HG02588 (cell line): ENCODE data around the gene CFD.
A peak's percentile ranks its signal among the peaks of the same experiment; 100 is the strongest.
"Not testable (repeated sequence)": the region's sequence is repeated elsewhere in the genome, so short reads cannot be mapped to it uniquely, and the experiment has no call there.

ENCODE experiments used
- ATAC-seq: cut with Tn5 transposase; IDR thresholded peaks from one replicate; pipeline ENCODE4 v1.9.1; 2021; ENCODE audit warnings: mild to moderate bottlenecking, moderate library complexity; ENCODE audit not compliant: unreplicated experiment

Gene CFD

DNA sequence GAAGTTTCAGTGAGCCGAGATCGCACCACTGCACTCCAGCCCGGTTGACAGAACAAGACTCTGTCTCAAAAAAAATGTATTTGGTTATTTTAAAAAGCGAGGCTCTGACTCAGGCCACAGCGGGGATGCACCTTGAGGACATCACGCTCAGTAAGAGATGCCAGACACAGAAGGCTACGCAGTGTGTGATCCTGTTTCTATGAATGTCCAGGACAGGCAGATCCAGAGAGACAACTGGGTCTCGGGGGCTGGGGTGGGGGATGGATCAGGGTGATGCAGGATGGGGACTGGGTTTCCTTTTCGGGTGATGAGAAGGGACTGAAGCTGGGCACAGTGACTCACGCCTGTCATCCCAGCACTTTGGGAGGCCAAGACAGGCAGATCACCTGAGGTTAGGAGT, 28.1 kb downstream of the CFD start:
- ATAC-seq, result no peak

DNA sequence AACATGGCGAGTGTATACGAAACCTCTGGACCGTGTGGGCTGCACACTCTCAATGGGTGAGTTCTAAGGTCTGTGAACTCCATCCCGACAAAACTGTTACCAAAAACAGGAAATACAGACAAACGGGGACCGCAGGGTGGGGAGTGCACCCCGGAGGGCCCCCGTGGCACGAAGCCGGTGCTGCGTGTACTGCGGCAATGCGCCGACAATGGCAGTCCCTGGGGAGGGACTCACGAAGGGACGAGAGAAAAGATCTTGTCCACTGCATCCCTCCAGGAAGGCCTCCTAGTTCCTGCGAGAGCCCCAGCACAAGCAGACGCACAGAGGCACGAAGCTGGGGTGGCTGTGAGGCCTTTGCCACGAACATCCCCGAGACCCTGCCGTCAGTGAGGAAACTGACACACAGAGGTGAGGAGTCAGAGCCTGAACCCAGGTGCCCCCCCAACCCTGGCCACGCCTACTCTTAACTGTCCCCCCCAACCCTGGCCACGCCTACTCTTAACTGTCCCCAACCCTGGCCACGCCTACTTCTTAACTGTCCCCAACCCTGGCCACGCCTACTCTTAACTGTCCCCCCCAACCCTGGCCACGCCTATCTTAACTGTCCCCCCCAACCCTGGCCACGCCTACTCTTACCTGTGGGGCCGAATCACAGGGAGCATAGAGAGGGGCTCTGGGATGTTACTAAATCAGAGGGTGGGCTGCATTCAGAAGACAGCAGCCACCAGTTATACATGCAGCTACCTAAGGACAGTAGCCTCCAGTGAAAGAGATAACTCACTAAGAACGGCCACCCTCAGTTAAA, 29.3 kb downstream of the CFD start:
- ATAC-seq, result no peak

DNA sequence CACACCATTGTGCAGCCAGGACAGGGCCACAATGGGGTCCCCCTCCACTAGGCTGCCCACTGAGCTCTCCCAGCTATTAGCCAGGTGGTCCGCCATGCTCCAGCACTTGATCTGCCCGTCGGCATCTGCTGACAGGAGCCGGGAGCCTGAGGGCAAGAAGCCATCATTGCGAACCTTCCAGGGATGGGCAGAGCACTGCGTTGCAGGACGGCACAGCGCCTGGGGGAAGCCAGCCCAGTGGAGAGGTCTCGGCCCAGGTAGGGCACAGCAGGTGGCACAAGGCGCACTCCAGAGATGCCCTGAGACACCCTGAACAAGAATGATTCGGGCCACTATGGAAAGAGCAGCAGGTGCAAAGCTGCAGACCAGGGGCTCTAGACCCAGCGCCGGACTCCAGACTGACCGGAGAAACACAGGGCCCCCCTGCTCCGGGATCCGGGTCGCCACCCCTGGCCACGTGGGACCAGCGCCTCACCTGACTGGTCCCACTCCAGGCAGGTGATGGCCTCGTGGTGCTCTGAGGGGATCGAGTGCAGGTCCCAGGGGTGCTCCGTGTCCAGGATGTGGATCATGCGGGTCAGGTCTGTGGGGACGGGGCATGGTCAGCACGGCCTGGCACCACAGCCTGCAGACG, 30.3 kb downstream of the CFD start:
- no peak for ATAC-seq

DNA sequence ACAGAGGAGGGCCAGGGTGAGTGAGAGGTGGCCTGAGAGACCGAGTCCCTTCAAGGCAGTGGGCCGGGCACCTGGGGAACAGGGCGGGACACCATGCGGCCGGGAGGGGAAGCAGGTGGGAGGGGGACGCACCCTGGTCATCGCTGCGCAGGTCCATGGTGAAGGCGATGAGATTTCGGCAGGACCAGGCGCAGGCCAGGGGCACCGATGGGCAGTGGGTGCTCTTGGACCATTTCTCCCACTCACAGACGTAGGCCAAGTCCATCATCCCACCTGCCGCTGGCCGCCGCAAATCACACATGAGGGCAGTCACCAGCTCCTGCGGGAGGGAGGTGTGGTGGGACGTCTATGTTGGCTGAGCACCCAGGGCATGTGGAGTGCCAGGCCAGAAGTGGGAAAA, 31.4 kb downstream of the CFD start:
- ATAC-seq, result no peak

DNA sequence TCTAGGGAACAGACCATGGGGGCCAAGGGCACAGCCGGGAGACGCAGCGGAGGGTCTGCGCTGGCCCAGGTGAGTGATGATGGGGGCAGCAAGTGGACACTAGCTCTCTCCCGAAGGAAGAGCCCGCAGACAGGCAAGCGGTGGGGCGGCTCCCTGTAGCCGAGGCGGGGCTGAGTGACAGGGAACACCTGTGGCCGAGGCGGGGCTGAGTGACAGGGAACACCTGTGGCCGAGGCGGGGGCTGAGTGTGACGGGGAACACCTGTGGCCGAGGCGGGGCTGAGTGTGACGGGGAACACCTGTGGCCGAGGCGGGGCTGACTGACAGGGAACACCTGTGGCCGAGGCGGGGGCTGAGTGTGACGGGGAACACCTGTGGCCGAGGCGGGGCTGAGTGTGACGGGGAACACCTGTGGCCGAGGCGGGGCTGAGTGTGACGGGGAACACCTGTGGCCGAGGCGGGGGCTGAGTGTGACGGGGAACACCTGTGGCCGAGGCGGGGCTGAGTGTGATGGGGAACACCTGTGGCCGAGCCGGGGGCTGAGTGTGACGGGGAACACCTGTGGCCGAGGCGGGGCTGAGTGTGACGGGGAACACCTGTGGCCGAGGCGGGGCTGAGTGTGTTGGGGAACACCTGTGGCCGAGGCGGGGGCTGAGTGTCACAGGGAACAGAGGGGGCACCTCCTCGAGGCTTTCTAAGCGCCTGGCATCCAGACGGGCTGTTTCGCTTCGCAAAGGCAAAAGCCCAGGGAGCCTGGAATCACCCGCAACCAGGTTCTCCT, 32.1 kb downstream of the CFD start:
- not testable (repeated sequence) for ATAC-seq

DNA sequence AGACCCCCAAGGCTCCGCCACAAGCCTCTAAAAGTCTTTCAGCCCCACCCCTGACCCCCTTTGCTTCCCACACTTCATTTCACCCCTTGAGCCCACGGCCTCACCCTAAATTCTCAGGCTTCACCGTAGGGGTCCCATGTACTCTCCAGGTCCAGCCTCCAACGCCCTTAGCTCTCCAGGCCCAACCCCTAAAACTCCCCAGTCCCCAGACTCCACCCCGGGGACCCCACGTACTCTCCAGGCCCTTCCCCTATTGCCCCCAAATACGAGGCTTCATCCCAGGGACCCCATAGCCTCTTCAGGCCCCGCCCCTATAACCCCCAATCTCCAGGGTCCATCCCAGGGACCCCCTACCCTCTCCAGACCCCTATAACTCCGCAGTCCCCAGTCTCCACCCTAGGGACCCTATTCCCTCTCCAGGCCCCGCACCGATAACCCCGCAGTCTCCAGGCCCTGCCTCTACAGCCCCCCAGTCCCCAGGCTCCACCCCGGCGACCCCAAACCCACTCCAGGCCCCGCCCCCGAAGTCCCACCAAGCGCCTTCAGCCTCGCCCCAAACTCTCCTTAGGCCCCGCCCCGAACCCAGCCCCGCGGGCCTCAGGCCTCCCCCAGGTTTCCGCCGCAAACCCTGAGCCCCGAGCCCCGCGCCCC, 32.9 kb downstream of the CFD start:
- no peak for ATAC-seq

DNA sequence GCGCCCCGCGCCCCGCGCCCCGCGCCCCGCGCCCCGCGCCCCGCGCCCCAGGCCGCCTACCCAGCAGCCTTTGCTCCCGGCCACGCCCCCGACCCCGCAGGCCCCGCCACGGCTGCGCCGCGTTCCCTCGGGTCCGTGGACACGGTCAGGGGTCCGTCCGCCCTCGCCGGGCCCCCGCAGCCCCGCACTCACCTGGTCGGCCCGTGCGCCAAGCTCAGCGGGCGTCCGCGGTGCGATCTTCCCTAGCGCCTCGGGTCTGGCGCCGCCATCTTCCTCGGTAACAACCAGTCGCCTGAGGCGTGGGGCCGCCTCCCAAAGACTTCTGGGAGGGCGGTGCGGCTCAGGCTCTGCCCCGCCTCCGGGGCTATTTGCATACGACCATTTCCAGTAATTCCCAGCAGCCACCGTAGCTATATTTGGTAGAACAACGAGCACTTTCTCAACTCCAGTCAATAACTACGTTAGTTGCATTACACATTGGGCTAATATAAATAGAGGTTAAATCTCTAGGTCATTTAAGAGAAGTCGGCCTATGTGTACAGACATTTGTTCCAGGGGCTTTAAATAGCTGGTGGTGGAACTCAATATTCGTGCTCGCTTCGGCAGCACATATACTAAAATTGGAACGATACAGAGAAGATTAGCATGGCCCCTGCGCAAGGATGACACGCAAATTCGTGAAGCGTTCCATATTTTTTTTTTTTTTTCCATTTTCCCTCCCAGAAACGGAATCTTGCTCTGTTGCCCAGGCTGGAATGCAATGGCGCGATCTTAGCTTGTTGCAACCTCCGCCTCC, 33.6 kb downstream of the CFD start, which contains the start of the genes MED16 and RNU6-9:
TSS of gene MED16 (minus strand) at position 294 of the 796 bp plus-strand sequence. CDS start 2,056 bp downstream, outside the sequence.
TSS of gene RNU6-9 (plus strand) at position 591 of the 796 bp plus-strand sequence.
- peak; percentile 71 for ATAC-seq

DNA sequence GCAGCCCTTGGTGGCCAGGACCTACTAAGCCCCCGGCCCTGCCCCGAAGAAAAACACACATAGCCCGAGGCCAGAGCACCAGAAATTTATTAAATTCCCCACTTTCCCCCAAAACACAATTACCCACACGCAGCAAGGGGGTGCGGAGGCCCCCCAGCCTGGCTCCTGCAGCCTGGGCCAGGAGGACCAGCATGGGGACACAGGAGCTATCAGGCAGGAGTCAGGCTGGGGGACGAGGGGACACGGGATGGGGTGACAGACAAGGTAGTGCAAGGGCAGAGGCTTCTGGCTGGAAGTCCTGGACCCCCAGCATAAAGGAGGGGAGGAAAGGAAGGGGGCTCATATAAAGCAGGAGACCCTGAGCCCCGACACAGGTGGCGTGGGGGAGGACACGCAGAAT, 37.0 kb downstream of the CFD start:
- no peak for ATAC-seq

DNA sequence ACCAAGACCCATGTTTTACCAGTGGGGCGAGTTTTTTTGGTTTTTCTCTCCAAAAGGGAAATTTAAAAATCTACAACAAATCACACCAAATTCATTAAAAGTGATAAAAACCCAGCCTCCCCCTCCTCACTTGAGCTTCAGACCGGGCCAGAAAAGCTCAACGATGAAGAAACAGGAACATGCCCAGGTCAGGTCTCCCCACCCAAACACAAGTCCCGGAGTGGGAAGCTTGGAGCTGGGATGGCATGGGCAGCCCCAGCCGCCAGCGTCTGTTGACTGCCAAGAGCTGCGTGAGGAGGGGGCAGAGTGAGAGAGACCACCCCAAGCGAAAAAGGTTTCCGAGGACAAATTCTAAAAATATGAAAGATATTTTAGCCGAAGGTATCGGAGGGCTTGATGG, 37.5 kb downstream of the CFD start:
- ATAC-seq, result no peak

DNA sequence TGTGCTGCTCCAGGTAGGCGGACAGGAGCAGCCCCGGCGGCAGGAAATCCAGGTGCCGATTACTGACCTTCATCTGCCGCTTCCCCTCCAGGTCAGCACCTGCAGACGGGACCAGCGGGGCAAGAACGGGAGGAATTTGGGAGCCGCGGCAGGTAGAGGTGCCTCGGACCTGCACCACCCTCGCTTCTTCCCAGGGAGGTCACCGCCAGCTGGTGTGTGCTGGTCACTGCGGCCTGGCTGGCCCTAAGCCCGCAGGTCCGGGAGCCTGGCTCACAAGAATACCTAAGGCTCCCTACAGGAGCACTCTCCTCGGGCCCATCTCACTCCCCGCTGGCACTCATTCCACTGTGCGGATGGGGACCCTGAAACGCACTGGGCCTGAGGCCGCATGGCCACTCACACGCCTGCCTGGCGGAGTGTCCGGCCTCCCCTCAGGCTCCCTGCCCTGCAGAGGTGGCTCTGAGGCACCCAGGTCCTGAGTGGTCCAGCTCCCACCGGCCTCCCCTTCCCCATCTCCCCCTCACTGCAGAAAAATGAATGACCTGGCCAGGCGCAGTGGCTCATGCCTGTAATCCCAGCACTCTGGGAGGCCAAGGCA, 38.1 kb downstream of the CFD start:
- ATAC-seq, result no peak

DNA sequence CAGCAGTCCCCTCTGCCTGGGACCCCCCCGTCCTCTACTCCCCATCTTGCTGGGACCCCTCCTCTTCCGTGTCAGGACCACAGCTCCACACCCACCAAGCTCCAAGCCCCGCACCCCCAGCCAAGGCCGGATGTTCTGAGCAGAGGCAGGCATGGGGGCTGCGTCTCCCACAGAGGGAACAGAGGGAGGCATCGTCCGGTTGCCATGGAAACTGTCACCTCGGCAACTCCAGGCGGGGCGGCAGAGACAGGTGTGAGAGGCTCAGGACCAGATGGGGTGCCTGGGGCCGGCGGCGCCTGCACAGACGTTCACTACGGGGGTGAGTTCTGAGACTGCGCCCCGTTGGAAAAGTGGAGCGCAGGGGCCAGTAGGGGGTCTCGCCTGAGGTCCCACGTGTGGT, 39.2 kb downstream of the CFD start:
- ATAC-seq, result no peak

DNA sequence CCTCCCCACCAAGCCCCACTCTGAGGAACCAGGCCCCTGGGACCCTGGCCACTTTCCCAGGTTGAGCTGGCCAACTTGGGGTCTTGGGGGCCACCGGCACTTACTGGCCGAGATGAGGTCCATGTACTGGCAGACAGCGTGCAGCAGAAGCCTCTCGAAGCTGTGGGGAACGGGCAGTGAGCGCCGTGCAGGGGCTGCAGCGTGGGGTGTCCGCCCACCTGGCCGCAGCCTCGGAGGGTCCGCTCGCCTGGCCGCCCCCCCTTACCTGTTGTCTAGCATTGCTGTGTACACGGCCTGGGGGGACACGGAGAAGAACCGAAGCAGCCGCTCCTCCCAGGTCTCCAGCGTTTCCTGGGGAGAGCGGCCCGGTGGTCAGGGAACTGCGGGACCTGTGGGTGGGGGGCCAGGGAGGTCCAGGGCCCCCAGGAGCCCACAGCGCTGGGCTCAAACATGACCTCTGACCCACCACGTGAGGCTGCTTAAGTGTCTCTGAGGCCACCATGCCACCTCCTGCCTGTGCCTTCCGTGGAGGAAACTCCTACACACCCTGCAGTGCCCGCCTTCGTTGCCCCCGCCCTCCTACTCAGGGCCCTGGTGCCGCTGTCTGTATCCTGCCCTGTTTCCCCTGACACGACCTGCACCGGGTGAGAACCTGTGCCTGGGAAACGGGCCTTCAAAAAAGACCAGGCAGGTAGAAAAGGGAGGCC, 40.0 kb downstream of the CFD start:
- no peak for ATAC-seq

DNA sequence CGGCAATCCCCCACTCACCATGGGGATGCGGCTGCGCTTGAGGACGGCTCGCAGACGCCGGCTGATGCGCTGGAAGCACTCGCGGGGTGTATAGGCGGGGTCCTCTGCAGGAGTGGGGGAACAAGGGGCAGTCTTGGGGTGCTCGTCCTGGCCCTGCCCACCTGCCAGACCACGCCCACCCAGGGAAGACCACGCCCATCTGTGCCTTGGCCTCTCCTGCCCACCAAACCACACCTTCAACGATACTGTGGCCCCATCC, 40.5 kb downstream of the CFD start:
- no peak for ATAC-seq

DNA sequence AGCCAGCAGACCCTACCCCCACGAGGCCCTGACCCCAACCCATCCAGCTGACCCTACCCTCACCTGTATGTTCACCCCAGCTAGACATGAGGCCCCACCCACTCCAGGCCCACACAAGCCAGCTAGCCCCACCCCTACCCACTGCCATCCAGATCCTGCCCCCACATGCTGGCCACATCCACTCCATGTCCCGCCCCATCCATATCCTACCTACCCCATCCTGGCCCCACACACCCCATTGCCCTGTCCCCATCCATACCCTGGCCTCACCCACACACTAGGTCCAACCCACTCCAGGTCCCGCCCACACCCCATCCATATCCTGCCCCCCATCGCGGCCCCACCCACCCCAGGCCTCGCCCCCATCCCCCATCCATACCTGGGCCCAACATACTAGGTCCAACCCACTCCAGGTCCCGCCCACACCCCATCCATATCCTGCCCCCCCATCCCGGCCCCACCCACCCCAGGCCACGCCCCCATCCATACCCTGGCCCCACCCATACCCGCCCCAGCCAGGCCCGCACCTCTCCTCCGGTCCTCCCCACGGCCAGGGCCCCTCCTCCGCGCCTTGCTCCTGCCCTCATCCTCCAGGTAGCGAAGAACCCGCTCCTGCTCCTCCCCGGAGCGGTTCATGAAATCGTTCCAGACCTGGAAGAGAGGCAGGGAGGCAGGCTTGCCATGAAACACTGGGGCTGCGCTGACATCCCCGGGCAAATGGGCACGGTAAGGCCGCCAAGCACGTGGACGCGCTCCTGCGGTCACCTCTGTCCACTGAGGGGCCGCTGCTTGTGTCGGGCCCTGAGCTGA, 41.0 kb downstream of the CFD start:
- no peak for ATAC-seq

DNA sequence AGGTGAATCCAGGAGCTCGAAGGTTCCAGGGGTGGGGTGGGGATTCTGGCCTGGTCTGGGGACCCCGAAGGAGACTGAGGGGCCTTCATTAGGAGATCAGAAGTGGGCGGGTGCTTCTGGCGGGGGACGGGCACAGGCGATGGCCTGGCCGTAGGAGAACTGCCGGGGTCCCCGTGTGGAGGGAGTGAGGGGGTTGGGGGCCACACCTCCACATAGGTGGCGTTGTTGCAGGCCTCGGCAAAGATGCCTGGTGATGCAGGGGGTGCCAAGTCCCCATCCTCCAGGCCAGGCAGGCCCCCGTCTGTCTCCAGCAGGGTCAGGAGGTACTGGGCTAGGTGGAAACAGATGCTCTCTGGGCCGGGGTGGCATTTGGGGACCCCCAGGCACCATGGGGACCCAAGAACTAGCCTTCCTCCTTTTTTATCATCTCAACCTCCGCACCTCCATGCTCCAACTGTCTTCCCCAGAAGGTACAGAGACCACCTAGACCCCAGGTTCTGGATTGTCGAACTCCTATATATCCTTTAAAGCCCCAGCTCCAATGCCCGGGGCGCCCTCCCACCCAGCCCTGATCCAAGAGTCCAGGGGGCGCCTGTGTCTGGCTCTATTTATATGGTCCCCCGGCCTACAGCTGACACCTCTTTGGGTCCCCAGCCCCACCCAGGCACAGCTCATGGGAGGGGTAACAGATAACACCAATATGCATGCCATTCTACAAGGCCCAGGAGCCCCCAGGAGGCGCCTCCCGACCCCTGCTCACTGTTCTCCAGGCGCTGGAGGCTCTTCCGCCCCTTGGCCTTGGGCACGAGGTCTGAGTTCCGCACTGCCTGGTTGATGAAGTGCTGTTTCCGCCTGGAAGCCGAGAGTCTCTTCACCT, 42.0 kb downstream of the CFD start:
- ATAC-seq, result no peak

DNA sequence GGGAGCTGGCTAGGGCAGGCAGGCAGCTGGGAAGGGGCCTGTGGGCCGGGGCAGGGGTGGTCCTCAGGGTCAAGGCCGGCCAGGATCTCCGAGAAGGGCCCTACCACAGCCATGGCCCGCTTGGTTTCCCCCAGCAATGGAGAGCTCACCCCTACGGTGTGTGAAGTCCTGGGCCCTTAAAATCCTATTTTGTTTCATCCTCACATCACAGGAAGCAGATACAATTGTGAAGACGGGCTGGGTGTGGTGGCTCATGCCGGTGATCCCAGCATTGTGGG, 42.6 kb downstream of the CFD start:
- no peak for ATAC-seq

DNA sequence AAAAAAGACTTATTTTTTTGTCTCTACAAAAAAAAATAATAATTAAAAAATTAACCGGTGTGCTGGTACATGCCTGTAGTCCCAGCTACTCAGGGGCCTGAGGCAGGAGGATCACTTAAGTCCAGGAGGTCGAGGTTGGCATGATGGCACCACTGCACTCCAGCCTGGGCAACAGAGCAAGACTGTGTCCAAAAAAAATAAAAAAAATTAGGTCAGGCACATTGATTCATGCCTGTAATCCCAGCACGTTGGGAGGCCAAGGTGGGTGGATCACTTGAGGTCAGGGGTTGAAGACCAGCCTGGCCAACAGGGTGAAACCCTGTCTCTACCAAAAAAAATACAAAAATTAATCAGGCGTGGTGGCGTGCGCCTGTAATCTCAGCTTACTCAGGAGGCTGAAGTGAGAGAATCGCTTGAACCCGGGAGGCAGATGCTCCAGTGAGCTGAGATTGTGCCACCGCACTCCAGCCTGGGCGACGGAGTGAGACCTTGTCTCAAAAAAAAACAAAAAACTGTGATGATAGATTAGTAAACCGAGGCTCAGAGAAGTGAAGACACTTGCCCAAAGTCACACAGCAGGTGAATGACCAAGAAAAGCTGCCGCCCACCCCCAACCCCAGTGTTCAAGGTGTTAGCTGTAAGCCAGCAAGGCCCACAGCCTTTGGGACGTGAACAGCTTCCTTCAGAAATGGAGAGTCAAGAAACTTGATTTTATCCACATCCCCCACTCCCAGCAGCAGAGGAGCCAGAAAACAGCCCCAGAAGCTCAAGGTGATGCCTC, 43.2 kb downstream of the CFD start:
- ATAC-seq, result no peak
